ENCODE data around the gene PAF1.

The PAF1 gene

GRCh38 chr19:39408392-39409207 is 17.7 kb upstream of the PAF1 start:
- no peak for ATAC-seq
- TF ChIP-seq RARB (CRISPR knock-in tag; IDR thresholded peaks at IDR 0.05) (no peak), ZNF8 (CRISPR knock-in tag; IDR thresholded peaks at IDR 0.05) (no peak)

- no peak for ATAC-seq
- no peak for TF ChIP-seq ZNF565 (CRISPR knock-in tag; conservative IDR thresholded peaks at IDR 0.05; ENCODE audit: low read depth)
- no peak for TF ChIP-seq ZNF70 (CRISPR knock-in tag; IDR thresholded peaks at IDR 0.05)
- TF ChIP-seq ESRRG (CRISPR knock-in tag; IDR thresholded peaks at IDR 0.05): no peak
- no peak for TF ChIP-seq ARNTL (CRISPR knock-in tag; IDR thresholded peaks at IDR 0.05; ENCODE audit: borderline replicate concordance, low read depth)
- no peak for TF ChIP-seq ZFP30 (CRISPR knock-in tag; IDR thresholded peaks at IDR 0.05)
- TF ChIP-seq GLIS3 (CRISPR knock-in tag; IDR thresholded peaks at IDR 0.05): no peak
- TF ChIP-seq, protein P1, sequence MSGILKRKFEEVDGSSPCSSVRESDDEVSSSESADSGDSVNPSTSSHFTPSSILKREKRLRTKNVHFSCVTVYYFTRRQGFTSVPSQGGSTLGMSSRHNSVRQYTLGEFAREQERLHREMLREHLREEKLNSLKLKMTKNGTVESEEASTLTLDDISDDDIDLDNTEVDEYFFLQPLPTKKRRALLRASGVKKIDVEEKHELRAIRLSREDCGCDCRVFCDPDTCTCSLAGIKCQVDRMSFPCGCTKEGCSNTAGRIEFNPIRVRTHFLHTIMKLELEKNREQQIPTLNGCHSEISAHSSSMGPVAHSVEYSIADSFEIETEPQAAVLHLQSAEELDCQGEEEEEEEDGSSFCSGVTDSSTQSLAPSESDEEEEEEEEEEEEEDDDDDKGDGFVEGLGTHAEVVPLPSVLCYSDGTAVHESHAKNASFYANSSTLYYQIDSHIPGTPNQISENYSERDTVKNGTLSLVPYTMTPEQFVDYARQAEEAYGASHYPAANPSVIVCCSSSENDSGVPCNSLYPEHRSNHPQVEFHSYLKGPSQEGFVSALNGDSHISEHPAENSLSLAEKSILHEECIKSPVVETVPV (CRISPR knock-in tag; IDR thresholded peaks at IDR 0.05): no peak
- no peak for TF ChIP-seq POU6F1 (CRISPR knock-in tag; IDR thresholded peaks at IDR 0.05; ENCODE audit: borderline replicate concordance, low read depth)
- TF ChIP-seq TCF4 (CRISPR knock-in tag; IDR thresholded peaks at IDR 0.05; ENCODE audit: borderline replicate concordance): no peak
- TF ChIP-seq ZNF8 (CRISPR knock-in tag; IDR thresholded peaks at IDR 0.05): no peak
- TF ChIP-seq CREB5 (CRISPR knock-in tag; IDR thresholded peaks at IDR 0.05; ENCODE audit: low read depth): no peak
- TF ChIP-seq SNAI2 (CRISPR knock-in tag; IDR thresholded peaks at IDR 0.05): no peak
Measured at GRCh38 chr19:39407660-39408391, 16.9 kb upstream of the PAF1 start.

DNA sequence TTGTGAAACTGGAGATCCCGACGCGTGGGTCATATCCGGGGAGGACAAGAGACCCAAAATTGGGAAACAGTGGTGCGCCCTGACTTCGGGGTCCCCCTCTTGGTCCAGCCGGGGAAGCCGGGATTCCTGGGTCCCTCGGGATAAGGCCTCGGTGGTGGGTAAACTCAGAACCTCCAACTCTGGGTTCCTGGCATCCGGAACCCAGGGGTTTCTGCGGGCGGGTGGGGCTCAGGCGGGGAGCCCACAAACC is 16.4 kb upstream of the PAF1 start:
- TF ChIP-seq ZC3H10 (CRISPR knock-in tag; IDR thresholded peaks at IDR 0.05) (no peak), PPARA (CRISPR knock-in tag; IDR thresholded peaks at IDR 0.05; ENCODE audit: borderline replicate concordance) (no peak), SNAI2 (CRISPR knock-in tag; IDR thresholded peaks at IDR 0.05) (no peak), POU6F1 (CRISPR knock-in tag; IDR thresholded peaks at IDR 0.05; ENCODE audit: borderline replicate concordance, low read depth) (no peak), OSR1 (CRISPR knock-in tag; IDR thresholded peaks at IDR 0.05) (no peak), ZFP30 (CRISPR knock-in tag; IDR thresholded peaks at IDR 0.05) (no peak), BACH2 (CRISPR knock-in tag; IDR thresholded peaks at IDR 0.05; ENCODE audit: borderline replicate concordance) (no peak), TCF4 (CRISPR knock-in tag; IDR thresholded peaks at IDR 0.05; ENCODE audit: borderline replicate concordance) (no peak), ZNF70 (CRISPR knock-in tag; IDR thresholded peaks at IDR 0.05) (no peak), ESRRG (CRISPR knock-in tag; IDR thresholded peaks at IDR 0.05) (no peak), ZFP3 (CRISPR knock-in tag; IDR thresholded peaks at IDR 0.05) (no peak), TSHZ2 (CRISPR knock-in tag; IDR thresholded peaks at IDR 0.05) (no peak), ARNTL (CRISPR knock-in tag; IDR thresholded peaks at IDR 0.05; ENCODE audit: borderline replicate concordance, low read depth) (no peak), TOX (CRISPR knock-in tag; IDR thresholded peaks at IDR 0.05; ENCODE audit: borderline replicate concordance) (no peak), ZNF565 (CRISPR knock-in tag; conservative IDR thresholded peaks at IDR 0.05; ENCODE audit: low read depth) (no peak), GLIS3 (CRISPR knock-in tag; IDR thresholded peaks at IDR 0.05) (no peak), CREB5 (CRISPR knock-in tag; IDR thresholded peaks at IDR 0.05; ENCODE audit: low read depth) (no peak)
- TF ChIP-seq, protein P1 (CRISPR knock-in tag; IDR thresholded peaks at IDR 0.05): no peak
- ATAC-seq: no peak
